GM18909 (cell line): Measurements from ENCODE around the gene GNAT1.

Experiments
- ATAC-seq: cut with Tn5 transposase; IDR thresholded peaks from one replicate; pipeline ENCODE4 v1.9.1; 2021; ENCODE audit warnings: mild to moderate bottlenecking; ENCODE audit not compliant: unreplicated experiment, poor library complexity

Gene GNAT1

DNA sequence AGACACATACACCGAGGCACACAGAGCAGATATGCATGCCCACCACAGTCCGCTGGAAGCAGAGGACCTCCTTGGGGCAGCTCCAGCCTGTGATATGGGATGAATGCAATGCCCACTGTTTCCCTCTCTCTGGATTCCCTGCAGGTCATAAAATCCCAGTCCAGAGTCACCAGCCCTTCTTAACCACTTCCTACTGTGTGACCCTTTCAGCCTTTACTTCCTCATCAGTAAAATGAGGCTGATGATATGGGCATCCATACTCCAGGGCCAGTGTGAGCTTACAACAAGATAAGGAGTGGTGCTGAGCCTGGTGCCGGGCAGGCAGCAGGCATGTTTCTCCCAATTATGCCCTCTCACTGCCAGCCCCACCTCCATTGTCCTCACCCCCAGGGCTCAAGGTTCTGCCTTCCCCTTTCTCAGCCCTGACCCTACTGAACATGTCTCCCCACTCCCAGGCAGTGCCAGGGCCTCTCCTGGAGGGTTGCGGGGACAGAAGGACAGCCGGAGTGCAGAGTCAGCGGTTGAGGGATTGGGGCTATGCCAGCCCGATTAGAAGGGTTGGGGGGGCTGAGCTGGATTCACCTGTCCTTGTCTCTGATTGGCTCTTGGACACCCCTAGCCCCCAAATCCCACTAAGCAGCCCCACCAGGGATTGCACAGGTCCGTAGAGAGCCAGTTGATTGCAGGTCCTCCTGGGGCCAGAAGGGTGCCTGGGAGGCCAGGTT is at the start of gene GNAT1:
GNAT1 (plus strand) TSS at position 675 of the 725 bp plus-strand sequence. CDS start 116 bp downstream, outside the sequence.
- no peak for ATAC-seq

DNA sequence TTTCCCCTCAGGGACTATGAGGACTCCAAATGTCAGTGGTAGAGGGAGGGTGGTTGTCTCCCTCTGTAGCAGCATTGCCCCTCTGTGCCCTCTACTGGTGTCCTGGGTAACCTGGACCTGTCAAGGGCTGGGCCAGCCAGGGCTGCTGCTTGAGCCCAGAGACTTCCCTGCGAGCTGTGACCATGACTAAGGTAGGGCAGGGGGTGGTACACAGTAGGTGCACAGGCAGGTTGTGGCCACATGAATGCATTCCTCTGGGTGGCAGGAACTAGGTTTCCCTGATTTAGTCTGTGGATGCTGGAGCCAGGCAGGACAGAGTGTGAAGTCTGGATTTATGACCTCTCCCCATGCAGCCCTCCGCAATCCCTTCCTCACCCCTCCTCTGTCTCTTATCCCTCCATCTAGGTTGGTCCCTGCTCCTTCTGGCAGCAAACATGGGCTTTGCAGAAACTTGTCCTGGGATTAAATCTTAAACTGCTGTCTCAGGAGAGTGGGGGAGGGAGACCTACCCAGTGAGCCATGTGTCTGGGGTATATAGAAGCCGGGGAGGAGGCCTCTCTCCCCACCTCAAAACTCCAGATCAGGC is 45.0 kb upstream of the GNAT1 start:
- ATAC-seq: no peak

DNA sequence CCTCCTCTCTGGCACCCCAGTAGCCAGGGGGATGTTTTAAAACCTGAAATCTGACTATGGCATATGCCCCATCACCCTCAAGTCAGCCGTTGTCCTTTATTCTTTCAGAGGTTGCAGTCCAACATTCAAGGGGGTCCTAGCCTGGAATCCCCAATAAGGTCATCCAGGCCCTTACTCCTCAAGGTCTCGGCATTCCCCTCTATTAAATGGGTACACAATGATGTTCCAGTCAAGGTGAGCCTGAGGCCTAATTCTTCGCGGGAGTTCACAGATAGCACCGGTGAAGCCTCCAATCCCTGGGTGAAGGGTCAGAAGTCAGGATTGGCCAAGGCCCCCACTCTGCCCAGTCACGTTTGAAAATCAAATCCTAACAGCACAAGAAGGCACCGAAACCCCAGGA is 44.4 kb upstream of the GNAT1 start:
- ATAC-seq: no peak

DNA sequence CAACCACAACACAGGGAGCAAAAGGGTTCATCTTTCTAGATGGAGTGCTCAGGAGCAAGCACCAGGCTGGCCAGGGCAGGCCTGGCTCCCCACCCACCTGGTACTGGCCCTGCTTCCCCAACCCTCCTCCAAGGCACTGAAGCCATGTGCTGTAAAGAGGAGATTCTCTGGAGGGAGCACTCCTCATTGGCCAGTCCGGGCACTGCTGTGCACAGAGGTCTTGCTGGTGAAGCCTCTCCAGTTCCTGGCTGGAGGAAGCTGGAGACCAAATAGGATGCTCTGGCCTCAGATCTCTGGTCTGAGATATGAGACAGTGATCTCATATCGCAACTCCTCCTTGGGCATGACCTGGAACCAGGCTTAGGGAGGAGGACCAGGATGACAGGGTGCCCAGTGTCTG is 44.0 kb upstream of the GNAT1 start:
- no peak for ATAC-seq

DNA sequence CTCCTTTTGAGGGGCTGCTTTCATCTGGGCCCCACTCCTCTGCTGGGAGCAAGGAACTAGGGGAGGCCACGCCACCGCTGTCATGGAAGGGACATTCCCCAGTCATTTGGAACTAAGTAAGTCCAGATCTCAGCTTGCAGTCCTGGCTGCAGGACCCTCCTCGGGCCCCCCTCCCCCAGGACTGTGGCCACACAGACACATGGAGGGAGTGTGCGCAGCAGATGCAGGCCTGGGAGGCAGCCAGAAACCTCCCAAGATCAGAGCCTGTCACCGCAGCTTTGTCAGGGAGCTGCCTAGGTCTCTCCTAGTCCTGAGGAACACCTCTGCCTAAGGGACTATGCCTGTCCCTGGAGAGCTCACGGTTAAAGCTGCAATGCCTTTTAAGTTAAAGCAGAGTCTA is 43.5 kb upstream of the GNAT1 start:
- ATAC-seq: no peak

DNA sequence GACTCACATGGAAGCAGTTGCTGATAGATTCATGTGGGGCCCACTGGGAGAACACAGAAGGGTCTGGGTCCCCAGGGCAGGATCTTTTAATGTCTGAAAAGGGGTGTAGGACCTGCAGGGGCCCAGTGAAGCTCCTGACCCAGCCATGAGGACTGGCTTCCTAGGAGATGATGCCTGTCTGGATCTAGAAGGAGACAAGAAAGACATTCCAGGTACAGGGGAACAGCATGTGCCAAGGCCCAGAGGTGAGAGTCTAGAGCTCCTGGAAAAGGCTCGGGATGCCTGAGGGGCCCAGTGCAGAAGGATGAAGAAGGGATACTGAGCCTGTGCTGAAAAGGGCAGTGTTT is 41.0 kb upstream of the GNAT1 start:
- no peak for ATAC-seq

DNA sequence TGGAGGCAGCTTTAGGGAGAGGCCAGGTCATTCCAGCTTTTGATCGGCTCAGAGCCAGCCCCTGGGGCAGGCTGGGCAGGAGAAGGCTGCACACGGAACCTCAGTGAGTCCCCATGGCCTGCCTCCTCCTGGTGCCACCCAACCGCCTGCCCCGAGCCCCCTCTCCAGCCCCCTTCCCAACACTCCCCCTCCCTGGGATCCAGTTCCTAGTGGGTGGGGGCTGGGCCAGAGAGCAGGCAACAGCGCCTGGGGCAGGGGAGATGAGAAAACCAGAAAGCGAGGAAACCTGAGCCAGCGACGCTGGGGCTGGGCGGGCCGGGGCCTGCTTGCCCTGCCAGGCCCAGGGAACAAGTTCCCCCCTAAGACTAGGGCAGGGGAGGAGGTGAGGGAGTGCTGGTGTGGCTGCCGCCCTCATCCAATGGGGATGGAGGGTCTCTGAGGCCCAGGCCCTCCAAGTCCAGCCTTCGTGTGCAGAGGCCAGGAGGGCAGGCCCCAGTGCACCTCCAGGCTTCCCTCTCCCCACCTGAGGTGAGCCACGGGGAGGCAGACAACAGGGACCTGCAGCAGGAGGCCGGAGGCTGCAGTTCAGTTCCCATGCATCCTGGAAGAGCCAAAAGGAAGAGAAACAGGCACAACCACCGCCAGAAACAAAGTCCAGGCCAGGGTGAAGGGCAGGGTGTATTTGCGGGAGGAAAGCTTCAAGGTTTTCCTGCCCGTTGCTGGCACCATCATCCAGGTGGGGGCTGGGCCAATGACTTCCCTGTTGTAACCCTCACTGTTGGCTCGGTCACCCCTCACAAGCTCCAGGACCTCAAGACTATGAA is 40.3 kb upstream of the GNAT1 start:
- no peak for ATAC-seq

DNA sequence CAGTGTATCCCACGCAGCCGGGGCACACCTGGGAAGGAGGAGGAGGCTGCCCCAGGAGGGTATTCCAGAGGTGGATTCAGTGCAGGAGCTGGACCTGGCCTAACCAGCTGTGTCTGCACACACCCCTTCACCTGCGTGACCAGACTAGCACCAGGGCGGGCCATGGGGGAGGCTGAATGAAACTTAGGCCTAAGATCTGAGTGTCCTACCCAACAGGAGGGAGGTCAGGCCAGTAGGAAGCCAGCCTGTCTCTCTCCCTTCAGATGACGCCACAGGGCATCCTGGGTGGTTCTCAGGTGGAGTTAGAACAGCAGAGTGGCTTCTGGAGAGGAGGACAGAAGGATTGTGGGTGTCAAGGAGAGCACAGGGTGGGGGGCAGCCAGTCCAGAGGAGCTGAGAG is 39.7 kb upstream of the GNAT1 start:
- no peak for ATAC-seq

DNA sequence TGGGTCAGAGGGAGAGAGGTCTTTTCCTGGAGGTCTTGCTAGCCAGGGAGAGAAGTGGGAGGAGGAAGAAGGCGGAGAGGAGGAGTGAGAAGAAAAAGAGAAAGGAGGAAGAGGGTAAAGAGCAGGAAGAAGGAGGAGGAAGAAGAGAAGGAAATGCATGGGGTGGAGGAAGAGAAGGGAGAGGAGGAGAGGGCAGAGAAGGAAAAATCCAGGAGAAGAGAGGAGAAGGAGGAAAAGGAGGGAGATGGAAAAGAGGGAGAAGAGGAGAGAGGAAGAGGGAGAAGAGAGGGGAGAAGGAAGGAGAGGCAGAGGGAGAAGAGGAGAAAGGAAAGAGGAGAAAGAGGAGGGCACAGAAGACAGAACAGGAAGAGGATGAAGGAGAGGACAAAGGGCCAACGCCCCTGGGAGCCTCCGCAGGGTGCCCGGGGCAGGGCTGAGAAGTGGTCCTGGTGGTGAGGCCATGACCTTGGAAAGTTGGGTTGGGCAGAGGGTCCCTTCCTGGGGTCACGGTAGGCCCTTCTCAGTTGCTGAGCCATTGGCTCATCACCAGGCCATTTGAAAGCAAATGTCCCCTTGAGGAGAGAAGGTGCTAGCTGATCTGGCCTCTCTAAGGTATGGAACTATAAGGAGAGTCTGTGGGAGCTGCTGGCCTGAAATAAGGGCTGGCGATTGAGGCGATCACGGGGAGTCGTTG is 37.5 kb upstream of the GNAT1 start:
- ATAC-seq: no peak

DNA sequence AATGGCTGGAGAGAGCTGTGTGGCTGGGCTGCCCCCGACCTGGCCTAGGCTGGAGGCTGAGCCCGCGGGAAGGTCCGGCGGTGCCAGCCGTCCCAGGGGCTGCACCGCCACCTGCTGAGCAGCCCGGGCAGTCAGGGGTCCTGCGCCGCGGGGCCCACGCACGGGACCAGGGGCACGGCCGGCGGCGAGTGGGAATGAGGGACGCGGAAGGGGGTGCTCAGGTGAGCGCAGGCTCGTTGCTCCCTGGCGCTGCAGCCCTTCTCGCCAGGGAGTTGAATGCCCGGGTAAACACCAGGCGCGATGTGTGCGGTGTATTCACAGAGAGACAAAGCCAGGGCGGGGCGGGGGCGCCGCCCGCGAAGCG is 37.0 kb upstream of the GNAT1 start:
- peak; percentile 17 for ATAC-seq

DNA sequence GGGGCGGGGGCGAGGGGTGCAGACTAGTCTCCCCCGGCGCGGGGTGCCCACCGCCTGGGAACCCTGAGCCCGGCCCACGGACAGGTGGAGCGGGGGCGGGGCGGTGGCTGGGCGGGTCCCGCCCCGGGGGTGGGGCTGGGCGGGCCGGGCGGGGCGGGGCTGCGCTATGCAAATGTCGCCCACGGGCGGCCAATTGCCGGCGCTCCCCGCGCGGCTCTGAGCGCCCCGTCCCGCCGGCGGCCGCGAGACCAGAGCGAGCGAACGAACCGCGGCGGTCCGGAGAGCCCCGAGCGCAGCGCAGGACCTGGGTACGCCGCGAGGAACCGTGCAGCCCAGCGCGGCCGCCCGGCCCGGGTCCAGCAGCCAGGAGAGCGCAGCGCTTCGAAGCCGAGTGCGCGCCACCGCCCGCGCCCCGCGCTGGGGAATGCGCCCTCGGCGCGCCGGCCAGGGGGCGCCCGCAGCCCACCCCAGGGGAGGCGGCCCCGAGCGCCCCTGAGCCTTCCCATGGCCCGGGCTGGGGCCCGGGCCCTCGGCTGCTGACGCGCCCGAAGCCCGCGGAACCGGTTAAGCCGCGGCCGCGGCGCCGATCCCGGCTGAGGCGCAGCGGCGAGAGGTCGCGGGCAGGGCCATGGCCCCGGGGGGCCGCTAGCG is 36.4 kb upstream of the GNAT1 start, which contains the start of gene SEMA3F:
SEMA3F (plus strand) TSS at position 485 of the 651 bp plus-strand sequence. CDS start 4,299 bp downstream, outside the sequence.
- ATAC-seq: peak; percentile 66

DNA sequence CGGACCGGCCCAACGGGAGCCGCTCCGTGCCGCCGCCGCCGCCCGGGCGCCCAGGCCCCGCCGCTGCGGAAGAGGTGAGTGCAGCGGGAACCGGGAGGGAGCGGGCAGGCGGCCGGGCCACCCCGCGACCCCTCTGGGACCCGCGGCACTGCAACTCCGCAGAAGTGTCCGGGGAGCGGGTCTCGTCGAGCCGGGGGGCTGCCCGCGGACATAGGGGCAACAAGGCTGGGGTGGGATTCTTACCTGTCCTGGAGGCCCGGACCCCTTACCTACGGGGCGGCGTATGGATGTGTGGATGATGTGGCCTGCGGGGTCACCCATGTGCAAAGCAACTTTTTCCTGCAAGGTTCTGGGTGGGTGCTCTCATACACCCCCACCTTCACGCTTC is 35.9 kb upstream of the GNAT1 start:
- ATAC-seq: no peak

DNA sequence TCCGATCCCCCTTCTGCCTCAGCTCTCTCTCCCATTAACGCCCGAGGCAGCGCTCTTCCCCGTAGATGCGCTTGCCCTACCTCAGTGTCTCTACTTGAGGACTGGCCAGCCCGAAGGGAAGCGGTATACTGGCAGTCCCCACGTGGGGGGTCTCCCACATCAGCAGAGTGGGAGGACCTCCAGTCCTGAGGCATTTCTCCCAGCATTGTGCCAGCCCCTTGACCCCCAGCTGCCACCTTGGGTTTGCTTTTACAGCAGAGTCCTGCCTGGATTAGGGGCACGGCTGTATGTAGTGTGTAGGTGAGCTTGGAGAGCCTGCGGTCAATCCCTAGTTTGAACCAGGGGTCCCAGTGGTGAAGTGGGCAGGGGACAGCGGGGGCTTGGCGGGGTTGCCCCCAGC is 35.5 kb upstream of the GNAT1 start:
- ATAC-seq: no peak

DNA sequence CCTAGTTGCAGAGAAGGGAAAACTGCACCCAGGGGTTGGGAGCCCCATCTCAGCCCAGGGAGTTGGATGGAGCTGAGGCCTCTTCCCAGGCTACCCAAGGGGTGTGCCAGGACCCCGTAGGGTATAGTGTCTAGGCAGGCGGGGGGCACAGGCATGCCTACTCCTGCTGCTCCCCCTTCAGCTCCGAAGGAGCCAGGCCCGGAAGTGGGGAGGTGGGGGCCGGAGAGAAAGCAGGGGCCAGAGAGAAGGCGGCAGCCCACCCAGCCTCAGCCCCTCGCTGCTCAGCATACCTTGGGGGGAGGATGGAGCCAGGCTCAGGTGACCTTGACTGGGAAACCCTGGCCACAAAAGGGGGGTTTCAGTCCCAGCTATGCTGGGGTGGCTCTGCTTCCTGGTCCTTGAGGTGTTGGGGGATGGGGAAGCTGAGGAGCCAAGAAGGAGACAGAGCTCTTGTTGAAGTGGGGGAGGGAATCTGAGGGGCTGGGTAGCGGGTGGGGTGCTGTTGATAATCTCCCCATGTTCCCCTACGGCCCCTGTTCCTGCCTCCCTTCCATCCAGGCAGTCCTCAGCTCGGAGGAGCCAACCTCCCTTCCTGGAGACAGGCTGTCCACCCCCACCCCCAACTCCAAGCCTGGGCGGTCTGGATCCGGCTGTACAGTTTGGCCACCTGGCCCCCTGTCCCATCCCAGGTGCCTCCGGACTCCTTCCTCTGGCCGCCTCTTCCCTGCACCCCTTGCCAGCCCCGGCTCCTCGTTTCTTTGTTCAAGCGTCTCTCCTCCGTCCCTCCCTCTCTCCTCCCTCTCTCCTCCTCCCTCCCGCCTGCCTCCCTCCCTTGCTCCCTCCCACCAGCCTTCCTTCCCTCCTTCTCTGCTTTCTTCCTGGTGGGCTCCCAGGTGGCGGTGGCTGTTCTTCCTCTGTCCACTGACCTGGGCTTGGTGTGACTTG is 34.6 kb upstream of the GNAT1 start:
- ATAC-seq: no peak

DNA sequence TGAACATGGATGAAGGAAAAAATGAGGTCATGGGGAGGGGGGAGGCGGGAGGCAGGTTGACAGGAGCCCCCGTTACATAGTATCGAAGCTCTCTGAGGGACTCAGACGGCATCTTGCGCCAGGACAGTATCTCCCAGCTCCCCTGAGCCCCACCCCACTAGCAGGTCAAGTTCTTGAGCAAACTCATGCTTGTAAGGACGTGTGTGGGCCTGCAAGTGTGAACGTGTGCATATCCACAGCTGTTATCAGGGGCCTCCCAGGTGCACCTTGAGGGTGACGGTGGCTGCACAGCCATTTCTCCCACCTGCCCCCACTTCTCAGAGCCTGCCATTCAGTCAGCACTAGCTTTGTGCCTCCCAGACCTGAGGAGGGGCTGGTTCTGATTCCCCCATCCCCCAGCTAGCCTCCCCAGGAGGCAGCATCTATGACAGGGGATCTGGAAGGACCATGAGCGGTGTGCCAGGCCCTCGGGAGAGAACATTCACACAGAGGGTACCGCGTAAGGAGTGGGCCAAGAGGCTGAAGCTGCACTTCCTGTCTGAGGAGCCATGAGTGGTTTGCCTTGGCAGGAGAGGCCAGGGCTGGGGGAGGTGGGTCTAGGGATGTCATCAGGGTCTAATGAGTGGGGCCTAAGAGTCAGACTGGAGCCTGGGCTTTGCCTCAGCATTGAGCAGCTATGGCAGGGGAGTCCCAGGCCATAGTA is 33.4 kb upstream of the GNAT1 start:
- no peak for ATAC-seq

DNA sequence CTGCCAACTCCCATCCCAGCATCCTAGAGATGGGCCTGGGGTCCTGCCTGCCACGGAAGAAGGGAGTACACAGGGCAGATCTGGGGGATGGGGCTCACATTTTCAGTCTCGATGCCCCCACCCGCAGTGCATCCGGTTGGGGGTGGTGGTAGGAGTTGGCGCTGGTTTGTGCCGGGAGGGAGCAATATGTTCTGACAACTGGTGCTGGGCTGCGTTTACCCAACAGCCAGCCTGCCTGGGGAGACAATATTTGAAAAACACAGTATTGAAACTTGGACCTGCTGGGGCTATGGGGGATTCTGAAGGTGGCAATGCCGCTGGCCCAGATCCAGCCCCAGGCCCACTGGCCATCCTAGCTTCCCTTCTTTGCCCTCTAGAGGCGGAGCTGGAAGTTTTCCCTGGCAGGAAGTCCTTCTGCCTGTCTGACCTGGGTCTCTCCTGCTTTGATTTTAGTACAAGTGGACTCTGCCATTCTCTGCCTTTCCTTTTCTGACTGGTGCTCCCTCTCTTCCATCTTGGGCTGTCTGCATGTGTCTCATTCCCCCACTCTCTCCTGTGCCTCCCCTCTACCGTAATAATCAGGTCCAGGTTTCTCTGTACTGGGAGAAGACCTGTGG is 32.8 kb upstream of the GNAT1 start:
- ATAC-seq: no peak

DNA sequence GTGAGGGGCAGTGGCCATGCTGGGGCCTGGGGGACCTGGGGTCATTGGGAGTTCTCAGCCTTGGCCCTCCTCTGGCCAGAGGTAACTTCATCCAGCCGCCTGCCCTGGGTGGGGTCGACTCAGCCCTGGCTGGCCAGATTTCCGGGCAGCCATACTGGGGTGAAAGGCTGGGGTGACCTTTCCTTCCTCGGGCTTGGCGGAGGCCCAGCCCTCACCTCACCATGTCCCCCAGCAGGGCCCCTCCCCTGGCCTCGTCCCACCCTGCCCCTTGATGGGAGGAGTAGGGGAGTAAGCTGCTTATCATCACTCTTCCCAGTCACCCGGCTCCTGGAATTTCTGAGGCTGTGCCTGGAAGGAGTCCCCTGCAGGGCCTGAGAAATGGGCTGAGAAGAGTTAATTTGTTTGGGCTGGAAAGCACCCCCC is 30.8 kb upstream of the GNAT1 start:
- no peak for ATAC-seq

DNA sequence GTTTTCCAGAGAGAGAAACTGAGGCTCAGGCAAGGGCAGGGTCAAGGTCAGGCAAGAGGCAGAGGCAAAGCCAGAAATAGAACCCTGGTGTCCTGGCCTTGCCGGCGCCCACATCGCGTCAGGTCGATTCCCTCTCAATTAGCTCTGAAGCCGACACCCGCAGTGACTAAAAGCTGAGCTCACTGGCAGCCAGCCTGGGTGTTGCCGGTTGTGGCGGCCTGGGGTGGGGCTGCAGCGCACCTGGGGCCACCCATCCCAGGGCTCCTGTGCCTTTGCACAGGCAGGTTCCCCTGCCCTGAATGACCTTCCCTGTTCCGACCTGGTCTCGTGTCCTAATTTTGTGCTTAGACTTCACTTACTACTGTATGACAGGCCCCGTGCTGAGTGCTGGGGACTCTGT is 30.1 kb upstream of the GNAT1 start:
- no peak for ATAC-seq
